Heart right ventricle (tissue), 16 donors: ENCODE measurements around the gene TH. TPM values are rescaled to one million over a fixed set of nuclear protein-coding genes. Genes with fewer than 3 reads are reported as not detected.
"Not testable (repeated sequence)": the region's sequence is repeated elsewhere in the genome, so short reads cannot be mapped to it uniquely, and the experiment has no call there.

Source experiments
- ATAC-seq, 8 donors: fragments of 200-7000 bp; cut with Tn5 transposase; one replicate each; pipeline ENCODE4 v1.9.1; 2020; ENCODE audit warnings: mild to moderate bottlenecking in 8 of 8, moderate library complexity in 8 of 8, moderate number of reproducible peaks in 1 of 8
- DNase-seq, 2 donors: peaks; one replicate each; pipeline ENCODE4 v3.0.0-alpha.2; 2020
- H3K27ac ChIP-seq, 10 donors: fragments of 200-600 bp; sonication (generic) in 2 of 10; one replicate each; pipeline versions ENCODE4 v1.5.0 to v1.8.0; 2020 to 2022; ENCODE audit warnings: mild to moderate bottlenecking in 3 of 10
- H3K27me3 ChIP-seq, 7 donors: fragments of 200-600 bp; one replicate each; pipeline ENCODE4 v1.8.0; 2021 to 2022; ENCODE audit warnings: mild to moderate bottlenecking in 2 of 7
- H3K36me3 ChIP-seq, 9 donors: fragments of 200-600 bp; sonication (generic) in 1 of 9; one replicate each; pipeline versions ENCODE4 v1.5.0 to v1.8.0; 2020 to 2022; ENCODE audit warnings: mild to moderate bottlenecking in 2 of 9
- H3K4me1 ChIP-seq, 9 donors: fragments of 200-600 bp; sonication (generic) in 1 of 9; one replicate each; pipeline versions ENCODE4 v1.5.0 to v1.8.0; 2020 to 2022; ENCODE audit warnings: mild to moderate bottlenecking in 4 of 9
- H3K4me3 ChIP-seq, 10 donors: fragments of 200-600 bp; sonication (generic) in 2 of 10; one replicate each; pipeline versions ENCODE4 v1.5.0 to v1.8.0; 2020 to 2022; ENCODE audit warnings: mild to moderate bottlenecking in 7 of 10, moderate library complexity in 2 of 10
- H3K9me3 ChIP-seq, 11 donors: fragments of 200-600 bp in 10 of 11; sonication (generic) in 2 of 11; one replicate each; pipeline versions ENCODE4 v1.5.0 to v1.8.0; 2013 to 2022; ENCODE audit warnings: mild to moderate bottlenecking in 2 of 11, control low read depth in 1 of 11, moderate library complexity in 1 of 11
- WGBS, 2 donors: extraction: QIAGEN DNeasy Blood & Tissue Kit; methylation state at CpG; one replicate each; pipeline ENCODE4 v1.1.7; 2013; ENCODE audit warnings: inconsistent platforms in 1 of 2; 5-methylcytosine and 5-hydroxymethylcytosine counted together
- intact Hi-C, 10 donors: fragments of 100-400 bp; cut with DNase I; formaldehyde crosslinking; loops; one replicate each; pipeline versions ENCODE4 v1.11.1 to v1.14.2; 2022
- polyA plus RNA-seq, 2 donors: library from polyadenylated mRNA; stranded (reverse); fragments of 200-250 nt; gene quantifications; one replicate each; pipeline ENCODE4 v1.2.3, GENCODE V29; 2013
- total RNA-seq, 10 donors: library from RNA; stranded (reverse); fragmentation: NEBNext Ultra II Directional in 3 of 10; extraction: Animal tissue kit (Norgen Biotek cat#: 25700) in 3 of 10; gene quantifications; one replicate each; pipeline versions ENCODE4 v1.2.1 to v1.2.4, GENCODE V29; 2021 to 2023
- TF ChIP-seq, protein P1 (sequence below), 9 donors: fragments of 200-600 bp; sonication (generic) in 2 of 9; IDR thresholded peaks; one replicate each; pipeline versions ENCODE4 v1.5.0 to v1.8.0; 2021 to 2022; ENCODE audit warnings: antibody characterized with exemption in 9 of 9, mild to moderate bottlenecking in 5 of 9, moderate library complexity in 1 of 9
- donor health status: Arrhythmogenic right ventricular cardiomyopathy.
- donor health status: ischemic (EF 13 %, LVEDD 7.1; RV severe dilation, severe dysfunction).
- donor health status: healthy with polysubstance abuse.
- donor health status: DM: no; HTN: yes; CAD: no.
- donor health status: DM: no; HTN: no; CAD: no.
- donor health status: ischemic (EF 25% LVEDD 6.9; RV normal size, moderate dysfunction).
- donor health status: ischemic (EF 25% LVEDD 5.7; RV mildly dilated, moderate dysfunction).
- donor health status: healthy.
- donor health status: DM: yes; HTN: yes; CAD: no.
- donor health status: Ischemic cardiomyopathy.
- donor health status: ischemic (EF 35%, LVEDD 5.7; RV mildly dilated, moderate dysfunction).
- donor health status: nonischemic (EF 11% LVEDD 7.7; RV severe dilation, severe dysfunction).
- donor health status: DM: yes; HTN: yes; CAD: no.
- donor health status: PGD.
- donor health status: ischemic (EF 29% LVEDD 5.4; RV normal size, mild dysfunction).
- donor health status: nonischemic (EF 23%, LVEDD 6.1; RV moderate dilation, normal function).

TH gene
- total and polyA plus RNA-seq, 12 donors = 0.14 to 0.15 TPM; not detected in 10

DNA sequence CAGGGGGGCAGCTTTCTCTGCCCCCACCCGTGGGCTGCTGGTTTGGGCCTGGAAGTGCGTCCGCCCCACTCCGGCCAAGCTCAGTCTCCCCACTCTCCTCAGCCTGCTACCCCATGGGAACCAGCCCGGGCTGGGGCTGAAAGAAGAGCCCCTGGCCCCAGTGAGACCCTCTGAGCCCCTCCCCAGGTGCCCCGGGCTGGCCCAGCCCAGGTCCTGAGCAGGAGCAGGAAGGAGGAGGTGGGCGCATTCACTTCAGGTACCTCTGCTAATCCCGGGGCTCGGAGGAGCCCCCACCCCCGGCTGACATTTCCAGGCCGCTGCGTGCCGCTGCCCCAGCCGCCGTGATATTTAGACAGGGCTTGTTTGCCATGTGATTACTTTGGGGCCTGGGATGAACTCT, 8.7 kb upstream of the TH start:
- TF ChIP-seq, protein P1, sequence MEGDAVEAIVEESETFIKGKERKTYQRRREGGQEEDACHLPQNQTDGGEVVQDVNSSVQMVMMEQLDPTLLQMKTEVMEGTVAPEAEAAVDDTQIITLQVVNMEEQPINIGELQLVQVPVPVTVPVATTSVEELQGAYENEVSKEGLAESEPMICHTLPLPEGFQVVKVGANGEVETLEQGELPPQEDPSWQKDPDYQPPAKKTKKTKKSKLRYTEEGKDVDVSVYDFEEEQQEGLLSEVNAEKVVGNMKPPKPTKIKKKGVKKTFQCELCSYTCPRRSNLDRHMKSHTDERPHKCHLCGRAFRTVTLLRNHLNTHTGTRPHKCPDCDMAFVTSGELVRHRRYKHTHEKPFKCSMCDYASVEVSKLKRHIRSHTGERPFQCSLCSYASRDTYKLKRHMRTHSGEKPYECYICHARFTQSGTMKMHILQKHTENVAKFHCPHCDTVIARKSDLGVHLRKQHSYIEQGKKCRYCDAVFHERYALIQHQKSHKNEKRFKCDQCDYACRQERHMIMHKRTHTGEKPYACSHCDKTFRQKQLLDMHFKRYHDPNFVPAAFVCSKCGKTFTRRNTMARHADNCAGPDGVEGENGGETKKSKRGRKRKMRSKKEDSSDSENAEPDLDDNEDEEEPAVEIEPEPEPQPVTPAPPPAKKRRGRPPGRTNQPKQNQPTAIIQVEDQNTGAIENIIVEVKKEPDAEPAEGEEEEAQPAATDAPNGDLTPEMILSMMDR (IDR thresholded peaks at IDR 0.05) = no peak
- 79 to 81% methylated on average over 15 of the region's 15 CpGs for WGBS, 2 donors
- intact Hi-C loops = no loop called here
- no peaks in the 10 kb centered on the region for H3K36me3 ChIP-seq
- no peak overlapping the region for H3K27ac ChIP-seq
- no peak overlapping the region for H3K4me3 ChIP-seq
- H3K4me1 ChIP-seq = no peaks in the 10 kb centered on the region
- no peaks in the 10 kb centered on the region for H3K9me3 ChIP-seq
- ATAC-seq = no peak
- peaks cover 0 to 54% (median 20%) of the 10 kb centered on the region in 7 donors for H3K27me3 ChIP-seq
- no peak for DNase-seq

DNA sequence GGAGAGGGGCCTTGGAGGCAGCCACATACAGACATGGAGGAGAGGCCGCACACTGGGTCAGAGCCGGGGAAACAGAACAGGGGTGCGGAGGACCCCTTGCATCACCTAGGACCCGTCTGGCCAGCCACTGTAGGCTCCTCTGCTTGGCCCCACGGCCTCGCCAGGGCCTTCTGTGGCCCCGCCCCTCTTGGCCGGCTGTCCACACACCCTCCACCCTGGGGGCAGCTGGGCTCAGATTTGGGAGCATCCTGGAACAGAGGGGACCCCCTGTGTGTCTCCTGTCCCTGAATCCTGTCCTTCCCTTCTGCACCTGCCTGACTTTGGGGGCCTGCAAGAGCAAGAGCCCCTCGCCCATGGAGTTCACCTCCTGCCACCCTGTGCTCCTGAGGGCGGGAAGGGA, 7.9 kb upstream of the TH start:
- Histone ChIP-seq H3K27me3 (peaks cover 0 to 45% (median 16%) of the 10 kb centered on the region in 7 donors), H3K4me1 (no peaks in the 10 kb centered on the region), H3K9me3 (no peaks in the 10 kb centered on the region), H3K36me3 (no peaks in the 10 kb centered on the region), H3K4me3 (no peak overlapping the region), H3K27ac (no peak overlapping the region)
- DNase-seq (no peak), ATAC-seq (no peak)
- WGBS, 2 donors = 83 to 89% methylated on average over 10 of the region's 10 CpGs
- intact Hi-C loops = no loop called here
- TF ChIP-seq, protein P1 (IDR thresholded peaks at IDR 0.05) = no peak

DNA sequence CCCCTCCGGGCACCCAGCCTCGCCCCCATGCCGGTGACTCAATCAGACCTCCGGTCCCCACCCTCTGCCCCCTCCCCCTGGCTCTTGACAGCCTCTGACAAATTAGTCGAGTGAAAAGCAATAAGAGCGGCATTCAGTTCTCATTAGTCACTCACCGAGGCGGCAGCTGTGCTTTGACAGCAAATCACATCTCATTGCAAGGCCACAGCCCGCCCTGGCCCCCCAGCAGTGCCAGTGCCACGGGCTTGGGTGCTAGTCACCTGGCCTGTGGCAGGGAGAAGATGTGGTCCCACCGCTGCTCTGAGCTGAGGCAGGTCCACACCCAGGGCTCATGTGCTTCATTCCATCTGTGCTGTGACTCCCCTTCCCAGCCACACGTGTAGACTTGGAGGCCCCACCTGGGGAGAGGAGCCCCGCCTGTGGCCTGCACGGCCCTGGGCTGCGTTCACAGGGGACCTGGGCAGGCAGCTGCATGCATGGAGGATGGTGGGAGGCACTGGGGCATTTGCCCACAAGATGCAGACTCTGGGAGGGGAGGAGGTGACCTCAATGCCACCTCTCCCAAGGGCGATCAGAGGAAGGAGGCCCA, 7.4 kb upstream of the TH start:
- no peaks in the 10 kb centered on the region for H3K9me3 ChIP-seq
- TF ChIP-seq, protein P1 (IDR thresholded peaks at IDR 0.05) = no peak
- intact Hi-C loops = no loop called here

DNA sequence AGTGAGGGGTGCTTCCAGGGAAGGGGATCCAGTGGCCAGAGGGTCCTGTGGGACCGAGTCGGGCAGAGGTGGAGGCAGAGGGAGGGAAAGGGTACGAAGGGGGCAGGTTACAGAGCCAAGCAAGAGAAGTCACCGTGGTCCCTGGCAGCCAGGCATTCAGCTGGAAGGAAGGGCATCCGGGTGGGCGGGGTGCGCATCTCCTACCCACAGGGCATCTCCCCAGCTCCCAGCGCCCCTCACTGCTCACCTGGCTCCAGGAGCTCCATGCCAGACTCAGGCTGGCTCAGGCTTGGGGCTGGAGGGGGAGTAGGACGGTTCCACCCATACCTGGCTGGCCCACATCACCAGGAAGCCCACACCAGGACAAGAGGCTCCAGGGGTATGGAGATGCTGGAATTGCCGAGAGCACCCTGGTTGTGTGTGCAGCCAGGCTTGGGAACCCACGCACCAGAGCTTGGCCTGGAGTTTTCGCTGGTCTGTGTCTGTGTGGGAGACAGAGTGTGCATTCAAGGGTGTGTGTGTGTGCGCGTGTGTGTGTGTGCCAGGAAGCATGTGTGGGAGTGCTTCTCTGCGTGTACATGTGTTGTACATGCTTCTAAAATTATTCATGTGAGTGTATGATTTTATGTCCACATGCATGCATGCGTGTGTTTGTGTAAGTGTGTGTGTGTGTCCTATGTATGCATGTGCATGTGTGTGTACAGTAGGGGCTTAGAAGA, 6.6 kb upstream of the TH start:
- peaks cover 0 to 40% (median 16%) of the 10 kb centered on the region in 7 donors for H3K27me3 ChIP-seq
- DNase-seq, H3K27ac ChIP-seq, H3K36me3 ChIP-seq, H3K9me3 ChIP-seq, ATAC-seq, H3K4me3 ChIP-seq, H3K4me1 ChIP-seq, intact Hi-C loops: not testable (repeated sequence)
- WGBS, 2 donors = 73 to 75% methylated on average over 15 of the region's 16 CpGs

More for the DNA sequence above, 7.4 kb upstream of the TH start:
- Histone ChIP-seq H3K27ac (no peak overlapping the region), H3K27me3 (peaks cover 0 to 44% (median 16%) of the 10 kb centered on the region in 7 donors), H3K4me1 (no peaks in the 10 kb centered on the region), H3K36me3 (no peaks in the 10 kb centered on the region), H3K4me3 (no peak overlapping the region)
- DNase-seq (no peak), ATAC-seq (no peak)
- WGBS, 2 donors = 58 to 65% methylated on average over 16 of the region's 16 CpGs

DNA sequence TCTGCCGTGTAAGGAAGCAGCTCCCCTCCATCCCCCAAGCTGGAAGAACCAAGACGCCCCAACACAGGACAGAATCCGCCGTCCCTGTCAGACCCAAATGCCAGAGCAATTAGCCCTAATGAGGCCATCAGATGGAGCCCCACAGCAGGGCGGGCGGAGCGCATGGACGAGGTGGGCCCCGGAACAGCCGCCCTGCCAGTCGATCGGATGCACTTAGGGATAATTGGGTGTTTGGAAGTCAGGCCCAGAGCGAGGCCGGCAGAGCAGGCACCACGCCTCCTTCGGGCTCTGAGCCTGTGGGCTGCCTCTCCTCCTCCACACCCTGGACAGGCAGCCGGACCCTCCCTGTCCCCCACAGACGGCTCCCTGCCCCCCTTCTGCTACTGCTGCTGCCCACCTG, 5.5 kb upstream of the TH start:
- H3K4me1 ChIP-seq = no peaks in the 10 kb centered on the region
- ATAC-seq = no peak
- DNase-seq = no peak
- no peak overlapping the region for H3K27ac ChIP-seq
- H3K4me3 ChIP-seq = no peak overlapping the region
- intact Hi-C loops = no loop called here
- H3K9me3 ChIP-seq = no peaks in the 10 kb centered on the region
- H3K27me3 ChIP-seq = peaks cover 0 to 38% (median 11%) of the 10 kb centered on the region in 7 donors
- H3K36me3 ChIP-seq = no peaks in the 10 kb centered on the region
- TF ChIP-seq, protein P1 (IDR thresholded peaks at IDR 0.05) = no peak
- 49 to 60% methylated on average over 18 of the region's 18 CpGs for WGBS, 2 donors
